Measurements from ENCODE around the gene WIPF2.

The WIPF2 gene

DNA sequence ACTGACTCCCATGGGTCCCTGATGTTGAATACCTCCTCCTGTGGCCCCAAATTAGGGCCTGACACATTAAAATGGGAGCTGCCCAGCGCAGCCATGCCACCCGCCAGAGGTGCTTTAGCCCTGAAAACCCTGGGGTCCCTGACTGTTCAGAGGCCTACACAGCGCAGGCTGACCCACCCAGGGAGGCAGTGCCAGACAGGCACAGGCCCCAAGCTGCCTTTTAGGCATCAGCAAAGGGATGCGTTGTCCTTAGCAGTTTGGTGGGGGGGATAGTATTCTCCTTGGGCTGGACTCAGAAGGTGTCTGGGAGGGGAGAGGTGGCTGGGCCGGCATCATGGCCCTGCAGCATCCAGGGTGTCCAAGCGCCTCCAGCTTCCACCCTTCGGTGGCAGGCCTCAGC is 40.4 kb upstream of the WIPF2 start:
- Histone ChIP-seq H3K4me3 (ENCODE audit: low read length) (peak overlapping the region; percentile 52), H3K27ac (ENCODE audit: low read length) (no peak overlapping the region), H3K27me3 (ENCODE audit: control insufficient read depth, insufficient read depth, low read length) (no peaks in the 10 kb centered on the region), H3K9me3 (ENCODE audit: control insufficient read depth, low read depth, low read length) (no peaks in the 10 kb centered on the region), H3K9ac (ENCODE audit: low read length) (no peak overlapping the region), H3K4me1 (ENCODE audit: control insufficient read depth, low read depth, low read length) (no peaks in the 10 kb centered on the region), H3K36me3 (ENCODE audit: control insufficient read depth, low read depth, low read length) (peaks cover 9% of the 10 kb centered on the region)

DNA sequence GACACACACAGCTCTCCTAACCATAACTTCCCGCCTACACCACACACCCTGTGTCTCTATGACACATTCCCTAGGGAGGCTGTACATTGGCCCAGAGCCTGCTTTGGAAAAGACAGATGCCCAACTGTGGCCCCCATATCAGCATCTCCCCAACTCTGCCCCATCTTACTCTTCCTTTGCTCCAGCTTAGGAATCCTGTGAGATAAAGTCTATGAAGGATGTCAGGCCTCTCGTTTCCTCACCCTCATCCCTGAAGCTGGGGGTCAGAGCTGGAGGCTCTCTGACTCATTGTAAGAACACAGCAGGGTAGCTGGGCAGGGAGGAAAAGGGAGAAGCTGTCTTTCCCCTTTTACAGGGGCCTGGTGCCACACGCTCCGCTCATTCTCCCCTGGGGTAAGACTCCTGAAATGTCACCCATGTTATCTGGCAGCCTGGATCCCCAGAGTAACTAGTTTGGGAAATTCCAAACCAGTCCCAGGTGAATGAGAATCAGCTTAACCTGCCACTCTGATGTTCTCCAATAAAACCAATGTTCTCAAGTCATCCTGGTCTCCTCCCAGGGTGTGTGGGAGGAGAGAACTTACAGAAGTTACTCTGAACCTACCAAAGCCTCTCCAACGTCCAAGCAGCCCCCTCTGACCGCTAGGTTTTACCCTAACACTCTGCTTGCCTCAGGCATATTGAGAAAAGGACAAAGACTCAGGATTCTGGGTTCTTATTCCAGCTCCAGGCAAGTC is 39.0 kb upstream of the WIPF2 start:
- H3K27me3 ChIP-seq (ENCODE audit: control insufficient read depth, insufficient read depth, low read length), result no peaks in the 10 kb centered on the region
- H3K4me3 ChIP-seq (ENCODE audit: low read length), result no peak overlapping the region
- H3K9ac ChIP-seq (ENCODE audit: low read length), result no peak overlapping the region
- no peaks in the 10 kb centered on the region for H3K9me3 ChIP-seq (ENCODE audit: control insufficient read depth, low read depth, low read length)
- H3K27ac ChIP-seq (ENCODE audit: low read length), result no peak overlapping the region
- no peaks in the 10 kb centered on the region for H3K4me1 ChIP-seq (ENCODE audit: control insufficient read depth, low read depth, low read length)
- peaks cover 7% of the 10 kb centered on the region for H3K36me3 ChIP-seq (ENCODE audit: control insufficient read depth, low read depth, low read length)

DNA sequence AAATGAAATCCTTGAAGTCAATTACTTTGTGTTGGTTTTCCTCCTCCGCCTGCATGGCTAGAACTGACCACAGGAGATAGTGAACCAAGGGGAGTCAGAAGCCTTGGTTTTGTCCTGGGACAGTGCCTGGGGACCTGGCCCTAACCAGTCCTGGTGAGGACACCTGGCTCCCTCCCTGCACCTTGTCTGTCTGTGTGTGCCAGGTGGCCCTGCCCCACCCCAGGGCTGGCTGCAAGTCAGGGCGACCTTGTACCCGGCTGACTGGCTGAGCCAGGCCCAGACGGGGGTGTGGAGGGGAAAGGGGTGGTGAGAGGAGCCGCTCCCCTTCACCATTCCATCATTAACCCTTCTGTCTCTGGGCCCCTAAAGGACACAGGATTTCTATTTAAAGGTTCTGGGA is 38.4 kb upstream of the WIPF2 start:
- no peaks in the 10 kb centered on the region for H3K4me1 ChIP-seq (ENCODE audit: control insufficient read depth, low read depth, low read length)
- no peaks in the 10 kb centered on the region for H3K9me3 ChIP-seq (ENCODE audit: control insufficient read depth, low read depth, low read length)
- H3K4me3 ChIP-seq (ENCODE audit: low read length), result no peak overlapping the region
- no peak overlapping the region for H3K9ac ChIP-seq (ENCODE audit: low read length)
- no peaks in the 10 kb centered on the region for H3K27me3 ChIP-seq (ENCODE audit: control insufficient read depth, insufficient read depth, low read length)
- H3K27ac ChIP-seq (ENCODE audit: low read length), result no peak overlapping the region
- H3K36me3 ChIP-seq (ENCODE audit: control insufficient read depth, low read depth, low read length), result peaks cover 7% of the 10 kb centered on the region

DNA sequence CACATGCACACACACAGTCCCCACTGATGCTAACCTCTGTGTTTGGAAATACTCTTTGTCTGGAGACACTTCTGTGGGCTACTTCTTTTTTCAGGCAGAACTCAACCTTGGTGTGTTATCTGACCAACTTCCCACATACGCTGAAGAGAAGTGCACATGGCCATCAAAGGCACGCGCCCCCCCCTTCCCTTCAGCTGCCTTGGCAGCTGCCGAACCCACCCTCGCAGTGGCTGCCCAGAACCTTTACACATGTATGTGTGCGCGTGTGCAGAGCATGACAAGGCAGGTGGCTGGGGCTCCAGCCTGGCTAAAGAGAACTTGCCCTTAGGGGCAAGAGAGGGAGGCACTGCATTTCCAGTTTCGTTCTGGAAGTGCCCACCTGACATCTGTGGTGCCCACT is 37.9 kb upstream of the WIPF2 start:
- H3K27me3 ChIP-seq (ENCODE audit: control insufficient read depth, insufficient read depth, low read length), result no peaks in the 10 kb centered on the region
- H3K9ac ChIP-seq (ENCODE audit: low read length), result no peak overlapping the region
- no peaks in the 10 kb centered on the region for H3K4me1 ChIP-seq (ENCODE audit: control insufficient read depth, low read depth, low read length)
- peaks cover 7% of the 10 kb centered on the region for H3K36me3 ChIP-seq (ENCODE audit: control insufficient read depth, low read depth, low read length)
- no peak overlapping the region for H3K4me3 ChIP-seq (ENCODE audit: low read length)
- H3K27ac ChIP-seq (ENCODE audit: low read length), result no peak overlapping the region
- H3K9me3 ChIP-seq (ENCODE audit: control insufficient read depth, low read depth, low read length), result no peaks in the 10 kb centered on the region

DNA sequence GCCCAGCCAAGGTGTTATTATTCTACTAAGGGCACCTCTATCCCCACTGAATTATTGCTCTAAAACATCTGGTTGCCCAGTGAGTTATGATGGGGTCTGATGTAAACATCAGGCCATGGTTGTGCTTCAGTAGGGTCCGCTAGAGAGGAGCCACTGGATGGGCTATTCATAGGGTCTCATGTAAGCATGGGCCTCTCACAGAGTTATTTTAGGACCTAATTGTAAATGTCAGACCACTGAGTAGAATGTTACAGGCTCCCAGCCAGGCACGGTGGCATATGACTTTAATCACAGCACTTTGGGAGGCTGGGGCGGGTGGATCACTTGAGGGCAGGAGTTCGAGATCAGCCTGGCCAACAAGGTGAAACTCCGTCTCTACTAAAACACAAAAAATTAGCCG is 36.5 kb upstream of the WIPF2 start:
- Histone ChIP-seq H3K27ac (ENCODE audit: low read length) (no peak overlapping the region), H3K27me3 (ENCODE audit: control insufficient read depth, insufficient read depth, low read length) (no peaks in the 10 kb centered on the region), H3K4me3 (ENCODE audit: low read length) (no peak overlapping the region), H3K36me3 (ENCODE audit: control insufficient read depth, low read depth, low read length) (peaks cover 4% of the 10 kb centered on the region), H3K4me1 (ENCODE audit: control insufficient read depth, low read depth, low read length) (no peaks in the 10 kb centered on the region), H3K9me3 (ENCODE audit: control insufficient read depth, low read depth, low read length) (no peaks in the 10 kb centered on the region), H3K9ac (ENCODE audit: low read length) (no peak overlapping the region)

DNA sequence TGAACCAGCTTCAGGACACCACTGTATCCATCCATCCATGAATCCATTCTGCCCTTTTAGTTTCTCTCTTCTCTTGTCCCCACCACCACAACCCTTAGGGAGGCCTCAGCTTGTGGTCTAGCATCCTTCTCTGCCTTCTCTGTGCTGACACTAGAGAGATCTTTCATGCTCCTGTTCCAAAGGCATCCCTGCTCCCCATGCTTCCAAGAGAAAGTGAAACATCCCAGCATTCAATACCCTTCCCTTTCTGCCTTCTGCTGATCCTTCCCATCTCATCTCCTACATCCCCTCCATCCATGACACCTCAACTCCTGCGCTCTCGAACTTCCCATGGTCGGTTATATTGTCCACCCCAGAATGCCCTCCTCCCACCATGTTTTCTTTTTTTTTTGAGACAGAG is 31.9 kb upstream of the WIPF2 start:
- Histone ChIP-seq H3K27ac (ENCODE audit: low read length) (no peak overlapping the region), H3K4me3 (ENCODE audit: low read length) (no peak overlapping the region), H3K9ac (ENCODE audit: low read length) (no peak overlapping the region), H3K27me3 (ENCODE audit: control insufficient read depth, insufficient read depth, low read length) (peaks cover 7% of the 10 kb centered on the region), H3K9me3 (ENCODE audit: control insufficient read depth, low read depth, low read length) (no peaks in the 10 kb centered on the region), H3K4me1 (ENCODE audit: control insufficient read depth, low read depth, low read length) (peaks cover 6% of the 10 kb centered on the region), H3K36me3 (ENCODE audit: control insufficient read depth, low read depth, low read length) (no peaks in the 10 kb centered on the region)

DNA sequence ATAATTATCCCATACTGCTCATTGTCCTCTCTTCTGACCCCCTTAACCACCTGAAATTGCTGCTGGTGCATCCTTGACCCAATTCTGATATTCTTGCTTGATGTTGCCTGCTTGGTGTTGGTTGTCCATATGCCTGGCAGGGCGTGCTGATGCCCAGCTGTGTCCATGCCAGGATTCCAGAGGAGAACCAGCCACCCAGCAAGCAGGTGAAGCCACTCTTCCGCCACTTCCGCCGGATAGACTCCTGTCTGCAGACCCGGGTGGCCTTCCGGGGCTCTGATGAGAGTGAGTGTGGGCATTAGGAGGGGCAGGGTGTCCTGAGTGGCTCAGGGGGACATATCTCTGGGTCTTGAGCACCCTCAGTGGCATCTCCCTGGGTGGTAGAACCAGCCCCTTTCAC is 30.4 kb upstream of the WIPF2 start:
- H3K4me1 ChIP-seq (ENCODE audit: control insufficient read depth, low read depth, low read length), result peaks cover 9% of the 10 kb centered on the region
- peaks cover 7% of the 10 kb centered on the region for H3K27me3 ChIP-seq (ENCODE audit: control insufficient read depth, insufficient read depth, low read length)
- H3K9ac ChIP-seq (ENCODE audit: low read length), result no peak overlapping the region
- no peak overlapping the region for H3K27ac ChIP-seq (ENCODE audit: low read length)
- no peaks in the 10 kb centered on the region for H3K9me3 ChIP-seq (ENCODE audit: control insufficient read depth, low read depth, low read length)
- no peaks in the 10 kb centered on the region for H3K36me3 ChIP-seq (ENCODE audit: control insufficient read depth, low read depth, low read length)
- no peak overlapping the region for H3K4me3 ChIP-seq (ENCODE audit: low read length)

DNA sequence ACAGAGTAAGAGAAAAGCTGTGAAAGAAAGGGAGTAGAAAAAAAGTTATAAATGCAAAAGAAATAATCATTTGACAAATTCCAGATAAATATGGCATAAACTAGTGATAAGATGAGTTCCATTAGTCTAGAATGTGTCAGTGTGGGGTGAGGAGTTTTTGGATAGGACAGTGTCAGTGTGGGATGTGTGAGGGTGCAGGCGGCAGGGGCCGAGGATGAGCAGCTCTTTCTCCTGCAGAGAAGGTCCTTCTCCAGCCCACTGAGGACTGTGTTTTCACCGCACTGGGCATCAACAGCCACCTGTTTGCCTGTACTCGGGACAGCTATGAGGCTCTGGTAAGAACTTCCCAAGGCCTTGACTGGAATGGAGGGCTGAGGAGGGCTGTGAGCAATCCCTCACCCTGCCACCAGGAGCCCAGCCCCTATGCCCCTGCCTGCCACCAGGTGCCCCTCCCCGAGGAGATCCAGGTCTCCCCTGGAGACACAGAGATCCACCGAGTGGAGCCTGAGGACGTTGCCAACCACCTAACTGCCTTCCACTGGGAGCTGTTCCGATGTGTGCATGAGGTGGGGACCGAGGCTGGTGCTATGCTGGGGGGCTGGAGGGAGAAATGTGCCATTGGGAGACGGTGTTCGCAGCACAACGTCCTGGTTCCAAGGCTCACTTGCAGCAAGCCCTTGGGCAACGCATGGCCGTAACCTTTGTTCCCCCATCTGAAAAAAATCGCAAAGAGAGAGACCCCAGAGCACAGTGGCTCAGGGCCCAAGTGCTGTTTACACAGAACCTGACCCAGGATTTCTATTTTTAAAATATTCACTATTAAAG is 28.7 kb upstream of the WIPF2 start:
- Histone ChIP-seq H3K4me1 (ENCODE audit: control insufficient read depth, low read depth, low read length) (peaks cover 9% of the 10 kb centered on the region), H3K4me3 (ENCODE audit: low read length) (peak overlapping the region; percentile 56), H3K27me3 (ENCODE audit: control insufficient read depth, insufficient read depth, low read length) (peaks cover 7% of the 10 kb centered on the region), H3K36me3 (ENCODE audit: control insufficient read depth, low read depth, low read length) (no peaks in the 10 kb centered on the region), H3K27ac (ENCODE audit: low read length) (no peak overlapping the region), H3K9ac (ENCODE audit: low read length) (peak overlapping the region; percentile 38), H3K9me3 (ENCODE audit: control insufficient read depth, low read depth, low read length) (no peaks in the 10 kb centered on the region)

DNA sequence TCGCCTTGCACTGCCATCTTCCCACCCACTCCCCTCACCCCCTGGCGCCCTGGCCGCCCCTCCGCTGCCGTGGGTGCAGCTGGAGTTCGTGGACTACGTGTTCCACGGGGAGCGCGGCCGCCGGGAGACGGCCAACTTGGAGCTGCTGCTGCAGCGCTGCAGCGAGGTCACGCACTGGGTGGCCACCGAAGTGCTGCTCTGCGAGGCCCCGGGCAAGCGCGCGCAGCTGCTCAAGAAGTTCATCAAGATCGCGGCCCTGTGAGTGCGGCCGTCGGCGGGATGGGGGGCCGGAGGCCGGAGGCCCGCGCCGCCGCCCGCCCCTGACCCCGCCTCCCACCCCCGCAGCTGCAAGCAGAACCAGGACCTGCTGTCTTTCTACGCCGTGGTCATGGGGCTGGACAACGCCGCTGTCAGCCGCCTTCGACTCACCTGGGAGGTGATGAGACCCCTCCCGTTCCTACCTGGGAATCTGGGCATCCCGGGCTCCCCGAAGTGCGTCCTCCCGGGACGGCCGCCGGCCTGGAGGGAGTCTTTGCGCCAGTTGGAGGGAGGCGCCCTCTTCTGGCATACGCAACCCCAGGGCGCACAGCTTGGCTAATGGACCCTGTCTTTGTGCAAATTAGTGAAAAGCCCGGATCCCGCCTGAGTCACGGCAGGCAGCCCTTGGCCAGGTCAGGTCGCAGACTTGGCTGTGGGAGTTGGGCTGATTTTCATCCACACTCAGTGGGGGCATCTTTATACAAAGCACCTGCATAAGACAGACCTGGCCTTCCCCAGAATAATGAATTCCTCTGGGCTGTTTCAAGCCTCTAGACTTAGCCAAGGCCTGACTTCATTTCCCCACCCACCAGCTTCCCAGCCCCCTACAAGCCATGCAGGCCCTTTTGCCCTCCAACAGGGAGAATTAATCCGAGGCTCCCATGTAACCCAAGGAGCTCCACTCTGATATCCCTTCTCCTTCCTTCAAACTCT is 27.6 kb upstream of the WIPF2 start:
- H3K9me3 ChIP-seq (ENCODE audit: control insufficient read depth, low read depth, low read length), result no peaks in the 10 kb centered on the region
- no peak overlapping the region for H3K27ac ChIP-seq (ENCODE audit: low read length)
- H3K27me3 ChIP-seq (ENCODE audit: control insufficient read depth, insufficient read depth, low read length), result peaks cover 7% of the 10 kb centered on the region
- H3K36me3 ChIP-seq (ENCODE audit: control insufficient read depth, low read depth, low read length), result no peaks in the 10 kb centered on the region
- peak overlapping the region; percentile 56 for H3K4me3 ChIP-seq (ENCODE audit: low read length)
- H3K9ac ChIP-seq (ENCODE audit: low read length), result peak overlapping the region; percentile 38
- peaks cover 9% of the 10 kb centered on the region for H3K4me1 ChIP-seq (ENCODE audit: control insufficient read depth, low read depth, low read length)

DNA sequence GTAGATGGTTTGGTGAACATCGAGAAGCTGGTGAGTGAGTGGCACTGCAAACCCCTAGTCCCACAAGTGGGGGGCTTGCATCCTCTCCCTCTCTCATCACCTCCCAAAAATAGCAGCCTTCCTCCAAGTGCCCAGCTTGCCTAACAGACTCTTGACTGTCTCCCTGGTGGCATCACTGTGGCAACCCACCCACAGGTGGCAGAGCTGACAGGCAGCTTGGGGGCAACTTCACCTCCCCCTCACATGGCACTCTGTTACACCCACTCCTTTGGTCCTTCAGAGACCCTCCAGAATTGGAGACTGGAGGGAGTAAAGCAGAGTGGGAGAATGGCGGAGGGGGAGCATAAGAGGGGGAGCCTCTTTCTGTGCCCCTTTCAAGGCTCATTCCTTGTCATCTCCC is 26.1 kb upstream of the WIPF2 start:
- H3K4me1 ChIP-seq (ENCODE audit: control insufficient read depth, low read depth, low read length), result peaks cover 9% of the 10 kb centered on the region
- no peak overlapping the region for H3K9ac ChIP-seq (ENCODE audit: low read length)
- no peaks in the 10 kb centered on the region for H3K36me3 ChIP-seq (ENCODE audit: control insufficient read depth, low read depth, low read length)
- H3K4me3 ChIP-seq (ENCODE audit: low read length), result no peak overlapping the region
- H3K27ac ChIP-seq (ENCODE audit: low read length), result no peak overlapping the region
- H3K9me3 ChIP-seq (ENCODE audit: control insufficient read depth, low read depth, low read length), result no peaks in the 10 kb centered on the region
- H3K27me3 ChIP-seq (ENCODE audit: control insufficient read depth, insufficient read depth, low read length), result peaks cover 7% of the 10 kb centered on the region

DNA sequence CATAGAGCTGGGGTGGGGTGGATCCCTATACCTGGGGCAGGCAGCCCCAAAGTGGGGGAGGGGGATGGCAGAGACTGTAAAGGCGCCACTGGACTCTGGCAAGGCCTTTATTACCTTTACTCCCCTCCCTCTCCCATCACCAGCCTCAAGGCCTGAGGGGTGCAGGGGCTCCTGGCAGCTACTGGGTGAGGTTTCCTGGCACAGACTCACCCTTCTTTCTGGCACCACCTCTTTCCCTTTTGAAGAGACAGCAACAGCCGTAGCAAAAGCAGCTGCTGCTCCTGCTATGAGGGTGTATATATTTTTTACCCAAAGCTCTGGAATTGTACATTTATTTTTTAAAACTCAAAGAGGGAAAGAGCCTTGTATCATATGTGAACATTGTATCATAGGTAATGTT is 24.3 kb upstream of the WIPF2 start:
- no peaks in the 10 kb centered on the region for H3K36me3 ChIP-seq (ENCODE audit: control insufficient read depth, low read depth, low read length)
- H3K4me3 ChIP-seq (ENCODE audit: low read length), result no peak overlapping the region
- H3K27ac ChIP-seq (ENCODE audit: low read length), result no peak overlapping the region
- peaks cover 9% of the 10 kb centered on the region for H3K4me1 ChIP-seq (ENCODE audit: control insufficient read depth, low read depth, low read length)
- H3K9ac ChIP-seq (ENCODE audit: low read length), result no peak overlapping the region
- H3K9me3 ChIP-seq (ENCODE audit: control insufficient read depth, low read depth, low read length), result no peaks in the 10 kb centered on the region
- H3K27me3 ChIP-seq (ENCODE audit: control insufficient read depth, insufficient read depth, low read length), result peaks cover 7% of the 10 kb centered on the region

All from iPS-18a (cell line).